ENCODE results near the gene ADIG.

- TF ChIP-seq SUZ12 (IDR thresholded peaks at IDR 0.05; ENCODE audit: extremely low read depth, insufficient read depth, insufficient read length) (no peak), ZNF274 (IDR thresholded peaks at IDR 0.05; ENCODE audit: low read depth, low read length) (no peak)
Observed at GRCh38 chr20:38536310-38536709, 44.7 kb upstream of the ADIG start.

Measured in NT2/D1 (cell line).